HG03342 (cell line): ENCODE results near the gene SCAPER.
"Not testable (repeated sequence)": the region's sequence is repeated elsewhere in the genome, so short reads cannot be mapped to it uniquely, and the experiment has no call there.

Experiments
- ATAC-seq: cut with Tn5 transposase; IDR thresholded peaks from one replicate; pipeline ENCODE4 v1.9.1; 2021; ENCODE audit warnings: mild to moderate bottlenecking, moderate library complexity; ENCODE audit not compliant: unreplicated experiment

SCAPER gene

DNA sequence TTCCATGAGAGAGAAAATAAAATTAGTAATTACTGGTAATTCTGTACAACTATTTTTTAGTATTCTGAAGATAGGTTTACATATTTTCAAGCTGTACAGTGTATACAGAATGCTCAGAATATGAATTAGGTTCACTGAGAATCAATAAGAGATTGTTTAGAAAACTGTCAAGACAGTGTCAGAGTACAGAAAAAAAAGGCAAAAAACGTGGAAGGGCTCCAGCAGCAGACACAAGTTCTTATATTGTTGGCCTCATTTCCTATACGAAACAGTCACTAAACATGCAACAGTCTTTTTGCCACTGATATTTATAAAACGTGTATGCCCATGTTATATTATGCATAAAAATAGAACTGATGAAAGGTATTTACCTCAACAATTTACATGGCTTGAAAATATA lies 464.7 kb downstream of the SCAPER start:
- ATAC-seq = no peak

DNA sequence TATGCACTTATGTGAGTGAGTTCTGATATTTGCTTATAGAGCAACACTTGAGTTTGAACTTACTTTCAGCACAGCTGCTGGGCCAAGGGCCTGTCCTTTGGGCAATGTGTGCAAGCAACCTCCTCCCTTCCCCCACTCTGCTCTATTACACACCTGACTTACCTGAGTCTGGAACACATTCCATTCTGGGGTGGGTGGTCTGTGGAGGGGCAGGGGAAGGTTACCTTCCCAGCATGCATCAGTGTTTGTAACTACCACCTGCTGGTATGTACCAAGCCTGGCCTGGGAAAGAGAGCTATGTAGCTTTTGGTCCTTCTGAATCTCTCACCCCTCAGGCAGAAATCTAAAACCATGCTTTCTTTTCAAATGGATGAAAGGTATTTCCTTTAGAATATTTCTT lies 465.6 kb downstream of the SCAPER start:
- no peak for ATAC-seq

DNA sequence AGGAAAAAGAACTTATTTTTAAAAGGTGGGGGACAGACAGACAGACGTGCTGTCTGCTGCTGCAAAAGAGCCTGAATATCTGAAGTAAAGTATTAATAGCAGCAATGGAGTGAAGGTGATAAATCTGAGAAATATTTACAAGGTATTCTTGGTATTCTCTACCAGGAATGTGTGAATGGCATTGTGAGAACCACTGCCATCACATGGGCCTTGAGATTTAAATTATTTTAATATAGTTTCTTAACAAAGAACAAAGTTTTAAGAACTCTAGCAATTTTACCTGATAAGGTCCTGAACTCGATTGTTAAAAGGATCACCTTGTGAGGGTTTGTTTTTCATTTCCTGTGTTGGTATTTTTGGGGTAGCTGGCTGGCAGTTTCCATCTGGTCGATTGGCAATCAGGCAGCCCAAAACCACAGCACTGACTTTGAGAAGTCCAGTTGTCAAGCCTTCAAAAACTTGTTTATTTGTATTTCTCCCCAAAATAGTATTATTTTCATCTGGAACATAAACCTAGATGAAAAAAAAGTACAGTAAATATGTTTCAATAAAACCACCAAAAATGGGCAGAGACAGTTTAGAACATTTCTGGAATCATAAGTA lies 471.2 kb downstream of the SCAPER start:
- no peak for ATAC-seq

DNA sequence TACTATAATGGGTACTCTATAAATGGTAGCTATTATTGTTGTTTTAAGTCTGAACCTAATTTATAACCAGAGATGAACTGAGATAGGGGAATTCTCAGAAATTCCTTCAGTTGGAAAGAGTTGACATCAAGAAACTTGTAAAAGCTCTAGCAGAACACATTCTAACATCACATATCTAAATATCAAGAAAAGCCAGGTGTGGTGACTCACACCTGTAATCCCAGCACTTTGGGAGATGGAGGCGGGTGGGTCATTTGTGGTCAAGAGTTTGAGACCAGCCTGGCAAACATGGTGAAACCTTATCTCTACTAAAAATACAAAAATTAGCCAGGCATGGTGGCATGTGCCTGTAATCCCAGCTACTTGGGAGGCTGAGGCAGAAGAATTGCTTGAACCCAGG lies 472.1 kb downstream of the SCAPER start:
- ATAC-seq = not testable (repeated sequence)

DNA sequence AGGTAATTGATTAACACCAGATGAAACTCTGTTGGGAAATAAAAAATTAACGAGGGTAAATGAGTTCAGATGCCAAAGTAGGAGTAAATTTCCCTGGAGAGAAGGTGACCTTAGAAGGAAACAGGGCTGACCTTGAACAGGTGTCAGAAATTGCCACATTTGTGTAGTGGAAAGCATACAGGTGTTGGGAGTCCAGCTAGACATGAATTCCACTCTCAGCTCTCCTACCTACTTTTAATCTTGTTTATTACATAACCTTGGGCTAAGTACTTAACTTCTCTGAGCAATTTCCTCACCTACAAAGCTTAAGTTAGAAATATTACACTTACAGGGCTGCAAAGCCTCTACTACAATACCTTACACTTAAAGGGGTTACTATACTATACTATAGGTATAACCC lies 472.5 kb downstream of the SCAPER start:
- no peak for ATAC-seq

DNA sequence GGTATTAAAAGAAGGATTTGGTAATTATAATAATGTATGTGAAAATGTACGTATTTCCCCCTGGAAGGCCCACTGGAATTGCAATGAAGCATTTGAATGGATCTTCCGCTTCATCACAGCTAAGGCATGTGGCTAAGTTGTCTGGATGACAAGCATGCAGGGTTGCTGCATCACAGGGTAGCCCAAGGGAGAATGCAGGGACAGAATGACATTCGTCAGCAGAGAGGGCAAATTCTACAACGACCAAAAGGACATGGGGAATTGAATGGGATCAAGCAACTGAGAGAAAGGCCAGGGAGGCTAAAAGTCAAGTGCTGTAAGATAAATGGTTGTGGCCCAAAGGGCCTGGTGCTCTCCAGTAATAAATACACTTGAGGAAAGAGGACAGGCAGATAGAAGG lies 473.2 kb downstream of the SCAPER start:
- ATAC-seq = no peak

DNA sequence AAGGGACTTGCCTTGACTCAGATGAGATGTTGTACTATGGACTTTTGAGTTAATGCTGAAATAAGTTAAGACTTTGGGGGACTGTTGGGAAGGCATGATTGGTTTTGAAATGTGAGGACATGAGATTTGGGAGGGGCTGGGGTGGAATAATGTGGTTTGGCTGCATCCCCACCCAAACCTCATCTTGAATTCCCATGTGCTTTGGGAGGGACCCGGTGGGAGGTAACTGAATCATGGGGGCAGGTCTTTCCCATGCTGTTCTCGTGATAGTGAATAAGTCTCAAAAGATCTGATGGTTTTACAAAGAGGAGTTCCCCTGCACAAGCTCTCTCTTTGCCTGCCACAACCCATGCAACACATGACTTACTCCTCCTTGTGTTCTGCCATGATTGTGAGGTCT lies 474.4 kb downstream of the SCAPER start:
- not testable (repeated sequence) for ATAC-seq

DNA sequence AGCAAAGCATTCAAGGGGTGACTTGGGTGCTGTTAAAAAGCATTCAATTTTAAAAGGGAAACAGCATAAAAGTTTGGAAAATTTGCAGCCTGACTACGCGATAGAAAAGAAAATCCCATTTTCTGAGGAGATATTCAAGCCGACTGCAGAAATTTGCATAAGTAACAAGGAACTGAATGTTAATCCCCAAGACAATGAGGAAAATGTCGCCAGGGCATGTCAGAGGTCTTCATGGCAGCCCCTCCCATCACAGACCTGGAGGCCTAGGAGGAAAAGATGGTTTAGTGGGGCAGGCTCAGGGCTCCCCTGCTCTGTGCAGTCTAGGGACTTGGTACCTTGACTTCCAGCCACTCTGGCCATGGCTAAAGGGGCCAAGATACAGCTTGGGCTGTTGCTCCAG lies 475.5 kb downstream of the SCAPER start:
- ATAC-seq = no peak

DNA sequence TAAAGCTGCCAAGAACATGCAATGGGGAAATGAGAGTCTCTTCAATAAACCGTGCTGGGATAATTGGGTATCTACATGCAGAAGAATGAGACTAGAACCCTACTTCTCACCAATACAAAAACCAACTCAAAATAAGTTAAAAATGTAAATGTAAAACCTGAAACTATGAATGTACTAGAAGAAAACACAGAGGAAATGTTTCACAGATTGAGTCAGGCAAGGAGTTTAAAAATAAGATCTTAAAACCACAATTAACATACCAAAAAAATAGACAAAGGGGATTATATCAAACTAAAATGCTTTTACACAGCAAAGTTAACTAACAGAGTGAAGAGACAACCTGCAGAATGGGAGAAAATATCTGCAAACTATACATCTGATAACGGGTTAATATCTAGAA lies 478.2 kb downstream of the SCAPER start:
- ATAC-seq = no peak

DNA sequence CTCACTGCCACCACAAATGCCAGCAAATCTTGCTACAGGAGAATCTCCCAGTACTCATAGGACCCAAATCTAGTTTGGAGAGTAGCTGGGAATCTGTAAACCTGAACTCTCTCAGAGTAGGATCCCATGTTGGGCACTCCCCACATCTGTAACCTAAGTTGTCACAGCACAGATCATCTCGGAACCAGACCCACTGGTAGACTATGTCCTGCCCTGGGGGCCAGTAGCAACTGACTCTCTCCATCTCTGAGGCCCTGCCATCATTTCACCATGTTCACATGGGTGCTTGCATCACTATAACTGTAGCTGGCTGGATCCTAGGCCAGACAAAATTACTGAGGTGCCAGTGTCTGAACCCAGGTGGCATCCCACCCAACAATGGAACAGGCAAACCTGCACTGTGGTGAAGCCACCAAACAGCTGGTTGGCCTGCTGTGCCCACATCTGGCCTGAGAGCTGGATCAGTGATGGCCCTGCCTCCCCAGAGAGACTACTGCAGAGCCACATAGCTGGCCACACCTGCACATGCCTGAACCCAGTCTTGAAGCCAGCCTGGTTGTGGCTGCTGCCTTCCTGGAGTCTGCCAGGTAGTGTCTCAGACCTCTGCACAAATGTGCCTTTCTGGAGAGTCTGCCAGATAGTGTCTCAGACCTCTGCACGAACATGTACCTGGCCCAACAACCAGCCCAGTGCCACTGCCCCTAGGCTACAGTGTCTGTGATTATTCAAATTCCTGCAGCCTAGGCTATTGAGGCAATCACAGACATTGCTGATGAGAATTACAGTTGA lies 486.6 kb downstream of the SCAPER start:
- no peak for ATAC-seq

DNA sequence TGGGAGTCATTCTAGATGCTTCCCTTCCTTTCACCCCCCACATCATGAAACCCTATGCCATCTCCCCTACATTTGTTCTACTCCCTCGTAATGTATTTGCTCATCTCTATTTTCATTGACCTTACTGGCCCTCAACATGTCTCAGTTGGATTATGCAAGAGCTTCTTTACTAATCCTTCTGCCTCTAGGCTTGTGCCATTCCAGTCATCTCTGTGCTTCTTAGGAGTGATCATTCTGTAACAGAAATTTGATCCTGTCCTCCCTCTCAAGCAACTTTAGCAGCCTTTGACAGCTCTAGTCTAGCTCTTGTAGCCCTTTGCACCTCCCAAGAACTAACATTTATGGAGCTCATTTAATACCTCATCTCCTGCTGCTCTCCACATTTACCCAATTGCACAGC lies 503.9 kb downstream of the SCAPER start:
- ATAC-seq = no peak

DNA sequence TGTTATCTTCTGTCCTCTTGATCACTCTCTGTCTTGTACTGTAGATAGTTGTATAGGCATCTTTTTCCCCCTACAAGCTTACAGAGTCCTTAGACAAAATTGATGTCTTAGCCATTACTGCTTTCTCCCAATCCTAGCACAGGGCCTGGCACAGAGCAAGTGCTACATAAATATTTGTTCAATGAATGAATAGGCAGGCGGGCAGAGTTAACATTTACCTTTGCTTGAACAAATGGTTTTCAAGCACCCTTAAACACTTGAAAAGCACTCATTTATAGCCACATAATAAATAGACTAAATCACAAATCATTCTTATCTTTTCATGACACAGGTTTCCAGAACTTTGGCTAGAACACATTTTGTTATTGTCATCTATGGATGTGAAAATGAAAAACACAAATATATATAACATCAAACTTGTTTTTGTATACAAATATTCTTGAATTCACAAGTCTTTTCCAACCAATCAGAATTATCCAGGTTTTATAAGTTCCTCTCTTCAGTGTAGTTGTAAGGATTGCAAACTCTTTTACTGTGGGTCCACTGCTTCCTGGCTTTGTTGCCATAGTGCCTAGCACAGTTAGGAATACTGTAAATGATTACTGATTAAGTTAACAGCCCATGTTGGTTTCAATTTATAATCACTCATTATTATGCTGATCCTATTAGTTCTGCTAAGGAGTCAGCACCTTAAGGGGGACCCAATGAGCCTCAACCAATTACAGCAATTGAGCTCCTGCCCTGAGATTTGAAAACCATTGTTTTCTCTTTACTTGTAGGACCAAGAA lies 506.6 kb downstream of the SCAPER start:
- no peak for ATAC-seq

DNA sequence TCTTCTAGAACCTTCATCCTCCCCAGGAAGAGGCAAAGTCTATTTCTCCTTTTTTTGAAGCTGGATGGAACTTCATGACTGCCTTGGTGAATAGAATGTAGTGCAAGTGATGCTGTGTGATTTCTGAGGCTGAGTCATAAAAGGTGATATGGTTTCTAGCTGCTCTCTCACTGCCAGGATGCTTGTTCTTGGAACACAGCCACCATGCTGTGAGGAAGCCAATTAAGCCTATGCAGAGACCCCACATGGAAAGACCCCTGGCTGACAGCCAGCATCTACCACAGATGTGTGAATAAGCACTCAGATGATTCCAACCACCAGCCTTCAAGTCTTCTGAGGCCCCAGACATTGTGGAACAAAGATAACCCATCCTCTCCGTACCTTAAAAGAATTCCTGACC lies 511.5 kb downstream of the SCAPER start:
- no peak for ATAC-seq

DNA sequence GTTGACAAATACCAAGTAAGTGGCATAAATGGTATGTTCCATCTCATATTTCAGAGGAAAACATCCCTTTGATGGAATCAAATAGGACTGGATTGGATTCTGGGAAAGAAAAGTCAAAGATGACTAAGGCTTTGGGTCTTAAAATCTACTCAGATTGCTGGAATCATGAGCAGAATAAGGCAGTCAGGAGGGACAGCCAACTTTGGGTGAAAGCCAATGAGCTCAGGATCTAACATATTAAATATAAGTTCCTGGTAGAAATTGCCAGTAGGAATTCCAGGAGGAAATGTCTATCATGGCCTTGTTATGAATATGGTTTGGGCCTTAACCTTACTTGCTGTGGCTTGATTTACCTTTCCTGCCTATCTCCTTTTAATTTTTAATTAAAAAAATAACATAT lies 513.3 kb downstream of the SCAPER start:
- no peak for ATAC-seq

DNA sequence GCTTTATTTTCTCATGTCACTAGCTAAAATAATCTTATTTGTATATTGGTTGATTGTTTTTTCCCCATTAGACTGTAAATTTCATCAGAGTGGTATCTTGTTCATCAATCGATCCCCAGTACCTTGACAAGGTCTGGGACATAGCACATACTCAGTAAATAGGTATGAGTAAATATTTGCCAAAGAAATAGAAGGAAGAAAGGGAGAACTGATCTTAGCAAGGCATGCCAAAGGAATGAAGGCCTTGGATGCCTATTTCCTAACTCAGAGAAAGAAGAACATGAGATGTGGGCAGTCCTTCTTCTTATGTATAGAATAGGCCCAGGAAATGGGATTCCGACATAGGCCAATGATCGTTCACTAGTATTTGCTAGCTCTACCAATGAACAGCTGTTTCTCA lies 513.8 kb downstream of the SCAPER start:
- ATAC-seq = no peak

DNA sequence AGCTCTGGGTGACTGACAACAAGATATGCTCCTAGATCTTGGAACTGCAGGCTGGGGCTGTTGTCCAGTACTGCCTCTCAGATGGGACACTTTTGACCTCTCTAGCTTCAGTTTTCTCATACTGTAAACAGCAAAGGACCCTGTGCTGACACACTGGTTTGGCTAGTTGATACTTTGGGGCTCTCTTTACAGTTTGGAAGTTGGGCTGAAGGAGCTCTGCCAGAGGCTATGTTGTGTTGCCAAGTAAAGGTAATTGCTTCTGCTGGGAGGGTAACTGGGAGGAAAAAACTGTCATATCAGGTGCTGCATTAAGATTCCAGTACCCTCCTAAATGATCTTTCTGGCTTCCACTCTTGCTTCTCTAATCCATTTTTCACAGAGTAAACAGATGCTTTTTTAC lies 514.6 kb downstream of the SCAPER start:
- ATAC-seq = no peak

DNA sequence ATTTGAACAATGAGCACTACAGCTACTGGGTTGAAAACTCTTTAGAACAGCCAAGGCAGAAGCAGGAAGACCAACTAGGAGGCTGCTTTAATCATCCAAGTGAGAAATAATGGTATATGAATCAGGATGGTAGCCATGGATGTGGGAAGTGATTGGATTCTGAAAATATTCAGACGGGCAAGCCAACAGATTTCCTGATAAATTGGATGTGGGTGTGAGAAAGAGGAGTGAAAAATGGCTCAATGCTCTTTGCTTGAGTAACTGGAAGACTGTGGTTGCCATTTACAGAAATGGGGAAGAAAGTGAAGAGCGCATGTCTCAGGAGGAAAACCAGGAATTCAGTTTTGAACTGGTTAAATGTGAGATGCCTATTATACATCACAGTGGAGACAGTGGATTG lies 518.2 kb downstream of the SCAPER start:
- no peak for ATAC-seq

DNA sequence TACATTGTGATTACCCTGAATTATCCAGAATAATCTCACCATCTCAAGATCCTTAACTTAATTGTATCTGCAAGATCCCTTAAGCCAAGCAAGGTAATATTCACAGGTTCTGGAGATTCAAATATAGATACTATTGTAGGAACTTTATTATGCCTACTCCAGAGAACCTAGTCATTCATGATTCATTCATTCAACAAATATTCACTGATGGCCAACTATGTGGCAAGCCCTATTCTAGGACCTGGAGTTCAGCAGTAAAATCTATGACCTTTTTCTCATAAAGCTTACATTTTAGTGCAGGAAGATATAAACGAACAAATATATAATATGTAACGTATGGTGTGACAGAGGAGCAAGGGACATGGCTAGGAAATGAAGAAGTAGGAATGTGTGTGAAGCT lies 519.0 kb downstream of the SCAPER start:
- ATAC-seq = no peak

DNA sequence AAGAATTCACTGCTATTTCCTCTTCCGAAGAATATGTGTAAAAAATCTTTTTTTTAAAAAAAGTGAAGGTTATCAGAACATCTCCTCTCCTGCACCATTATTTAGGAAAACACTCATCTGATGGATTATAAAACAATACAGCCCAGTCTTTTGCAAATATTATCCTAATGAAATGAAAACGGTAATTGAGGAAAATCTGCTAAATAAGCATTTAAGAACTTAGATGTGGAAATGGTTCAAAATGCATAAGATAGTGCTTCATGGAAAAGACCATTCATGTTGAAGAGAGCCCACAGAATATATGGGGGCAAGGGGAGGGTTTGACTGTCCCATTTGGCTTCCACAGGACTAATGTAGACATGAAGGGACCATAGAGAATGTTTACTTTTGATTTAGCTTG lies 520.7 kb downstream of the SCAPER start:
- ATAC-seq = no peak

DNA sequence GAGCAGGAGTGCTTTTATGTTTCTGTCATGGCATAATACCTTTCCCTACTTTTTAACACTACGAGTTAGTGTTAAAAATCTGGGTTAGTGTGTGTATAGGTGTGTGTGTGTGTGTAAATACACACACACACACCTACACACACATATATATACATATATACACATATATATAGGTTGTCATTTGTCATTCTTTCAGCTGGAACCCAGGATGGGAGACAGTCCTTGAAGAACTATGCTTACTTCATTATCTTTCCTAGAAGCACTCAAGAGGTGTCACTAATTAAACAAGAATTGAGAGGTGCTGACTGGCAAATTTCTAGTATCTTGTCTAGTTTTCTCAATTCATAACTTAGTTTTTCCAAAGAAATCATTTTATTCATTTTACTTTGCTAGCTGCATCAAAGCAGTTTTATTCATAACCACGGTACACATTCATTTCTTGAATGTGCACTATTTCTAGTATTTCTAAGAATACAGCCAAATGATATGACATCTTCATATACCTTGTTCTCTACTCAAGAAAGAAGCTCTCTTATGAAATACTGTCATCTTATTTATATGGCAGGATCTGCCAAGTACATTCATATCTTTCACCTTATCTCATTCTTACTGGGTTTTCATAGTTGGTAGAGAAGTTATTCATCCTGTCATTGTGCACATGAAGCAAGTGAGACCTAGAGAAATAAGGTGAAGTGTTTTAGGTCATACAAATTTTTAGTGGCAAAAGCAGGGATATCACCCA lies 522.0 kb downstream of the SCAPER start:
- ATAC-seq = no peak

DNA sequence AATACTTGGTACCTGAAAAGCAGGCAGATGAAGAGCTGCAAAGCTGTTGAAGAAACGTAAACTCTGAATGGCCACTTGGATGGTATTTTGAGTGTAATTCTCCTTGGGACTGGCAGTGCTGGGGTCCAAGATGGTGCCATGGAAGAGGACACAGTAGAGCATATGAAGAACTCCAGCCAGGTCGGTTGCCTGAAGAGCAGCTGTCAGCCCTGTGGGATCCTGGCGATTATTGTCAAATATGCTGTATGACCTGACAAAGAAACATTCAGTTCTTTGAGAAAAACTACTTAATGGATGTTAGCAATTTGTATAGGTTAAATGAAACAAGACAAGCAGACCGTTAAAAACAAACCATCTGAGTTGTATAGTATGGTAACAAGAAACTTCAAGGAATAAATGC lies 523.8 kb downstream of the SCAPER start:
- no peak for ATAC-seq
